GM23338 (cell line): ENCODE results near the gene ARHGAP42. TPM values are rescaled to one million over a fixed set of nuclear protein-coding genes. Genes with fewer than 3 reads are reported as not detected.

ENCODE experiments used
- ATAC-seq: fragments of 200-7000 bp; cut with Tn5 transposase; 3 replicates; pipeline ENCODE4 v1.9.1; 2020
- DNase-seq: peaks from one replicate; pipeline ENCODE4 v3.0.0-alpha.2; 2015; ENCODE audit warnings: low spot score
- H2AFZ ChIP-seq: fragments of 200-600 bp; sonication (generic); 2 replicates; pipeline ENCODE4 v1.8.0; 2016; ENCODE audit warnings: antibody characterized with exemption, mild to moderate bottlenecking, moderate library complexity
- H3F3A ChIP-seq: fragments of 200-600 bp; sonication (generic); replicated peaks from 2 replicates; pipeline ENCODE4 v1.8.0; 2017; ENCODE audit warnings: antibody characterized with exemption, mixed run types, low read depth
- H3K27ac ChIP-seq: fragments of 200-600 bp; sonication (generic); 2 replicates; pipeline ENCODE4 v1.6.1; 2016; ENCODE audit warnings: low read depth
- H3K27me3 ChIP-seq: fragments of 200-600 bp; sonication (generic); 2 replicates; pipeline ENCODE4 v1.8.0; 2016; ENCODE audit warnings: mild to moderate bottlenecking, mixed run types, moderate library complexity; ENCODE audit not compliant: insufficient read depth
- H3K36me3 ChIP-seq: fragments of 200-600 bp; sonication (generic); 2 replicates; pipeline ENCODE4 v1.8.0; 2016; ENCODE audit warnings: mild to moderate bottlenecking; ENCODE audit not compliant: insufficient read depth
- H3K4me1 ChIP-seq: fragments of 200-600 bp; sonication (generic); 2 replicates; pipeline ENCODE4 v1.8.0; 2016; ENCODE audit warnings: mild to moderate bottlenecking, moderate library complexity; ENCODE audit not compliant: insufficient read depth
- H3K4me2 ChIP-seq: fragments of 200-600 bp; sonication (generic); 2 replicates; pipeline ENCODE4 v1.7.1; 2017; ENCODE audit warnings: mixed run types
- H3K4me3 ChIP-seq: fragments of 200-600 bp; sonication (generic); 2 replicates; pipeline ENCODE4 v1.6.1; 2016; ENCODE audit warnings: mixed run types
- H3K79me2 ChIP-seq: fragments of 200-600 bp; sonication (generic); replicated peaks from 2 replicates; pipeline ENCODE4 v1.8.0; 2017; ENCODE audit warnings: mild to moderate bottlenecking; ENCODE audit not compliant: insufficient read depth
- H3K9me2 ChIP-seq: fragments of 200-600 bp; sonication (generic); 2 replicates; pipeline ENCODE4 v1.8.0; 2017; ENCODE audit not compliant: insufficient read depth
- H4K20me1 ChIP-seq: fragments of 200-600 bp; sonication (generic); replicated peaks from 2 replicates; pipeline ENCODE4 v1.8.0; 2017; ENCODE audit warnings: mild to moderate bottlenecking; ENCODE audit not compliant: insufficient read depth
- H3K27ac Mint-ChIP-seq: 2 replicates; pipeline ENCODE4 v1.8.0; 2020; ENCODE audit warnings: inconsistent platforms, mild to moderate bottlenecking, moderate library complexity, mixed read lengths
- H3K27me3 Mint-ChIP-seq: 3 replicates; pipeline ENCODE4 v1.8.0; 2022; ENCODE audit warnings: low read depth, mild to moderate bottlenecking, moderate library complexity, mixed read lengths, inconsistent platforms; ENCODE audit not compliant: insufficient read depth, poor library complexity
- H3K36me3 Mint-ChIP-seq: 3 replicates; pipeline ENCODE4 v1.8.0; 2021; ENCODE audit warnings: low read depth, mild to moderate bottlenecking, inconsistent platforms, moderate library complexity, mixed read lengths
- H3K4me1 Mint-ChIP-seq: 3 replicates; pipeline ENCODE4 v1.8.0; 2020; ENCODE audit warnings: mild to moderate bottlenecking, inconsistent platforms, mixed read lengths
- H3K4me3 Mint-ChIP-seq: 3 replicates; pipeline ENCODE4 v1.8.0; 2021; ENCODE audit warnings: moderate library complexity, mild to moderate bottlenecking, inconsistent platforms, mixed read lengths
- H3K9me3 Mint-ChIP-seq: 3 replicates; pipeline ENCODE4 v1.8.0; 2020; ENCODE audit warnings: moderate library complexity, mild to moderate bottlenecking, inconsistent platforms, mixed read lengths
- CREB1 ChIP-seq: fragments of 250-450 bp; sonication (Bioruptor Pico); IDR thresholded peaks from 2 replicates; pipeline ENCODE4 v1.5.0; 2020; ENCODE audit warnings: low read depth, mild to moderate bottlenecking, moderate library complexity
- EZH2 ChIP-seq: fragments of 200-600 bp; sonication (generic); IDR thresholded peaks from one replicate; pipeline ENCODE4 v1.8.0; 2017; ENCODE audit warnings: antibody characterized with exemption, mild to moderate bottlenecking, low read depth; ENCODE audit not compliant: unreplicated experiment
- EZH2phosphoT487 ChIP-seq: fragments of 200-600 bp; sonication (generic); IDR thresholded peaks from one replicate; pipeline ENCODE4 v1.8.1; 2018; ENCODE audit warnings: antibody characterized with exemption; ENCODE audit not compliant: unreplicated experiment
- JUNB ChIP-seq: IDR thresholded peaks from one replicate; pipeline ENCODE4 v1.6.1; 2016; ENCODE audit warnings: antibody characterized with exemption; ENCODE audit not compliant: unreplicated experiment
- NANOG ChIP-seq: IDR thresholded peaks from 2 replicates; pipeline ENCODE4 v1.6.1; 2016; ENCODE audit warnings: antibody characterized with exemption, borderline replicate concordance
- POLR2AphosphoS5 ChIP-seq: IDR thresholded peaks from 2 replicates; pipeline ENCODE4 v1.6.1; 2016; ENCODE audit warnings: antibody characterized with exemption, low read depth
- REST ChIP-seq: IDR thresholded peaks from one replicate; pipeline ENCODE4 v1.6.1; 2018; ENCODE audit warnings: antibody characterized with exemption; ENCODE audit not compliant: unreplicated experiment
- STAT1 ChIP-seq: IDR thresholded peaks from one replicate; pipeline ENCODE4 v1.6.1; 2016; ENCODE audit warnings: antibody characterized with exemption; ENCODE audit not compliant: unreplicated experiment
- ZNF114 ChIP-seq: fragments of 250-450 bp; sonication (Bioruptor Pico); IDR thresholded peaks from 2 replicates; pipeline ENCODE4 v1.5.0; 2020; ENCODE audit warnings: mild to moderate bottlenecking, moderate library complexity
- ZNF331 ChIP-seq: fragments of 250-450 bp; sonication (Bioruptor Pico); IDR thresholded peaks from 2 replicates; pipeline ENCODE4 v1.5.0; 2020; ENCODE audit warnings: low read depth, mild to moderate bottlenecking, moderate library complexity
- polyA plus RNA-seq: library from polyadenylated mRNA; unstranded; fragments of >200 nt; fragmentation: Nextera tagmentation; extraction: Ambion mirVana; gene quantifications from 2 replicates; pipeline ENCODE4 v1.2.1, GENCODE V29; 2016
- total RNA-seq: library from RNA; depleted of rRNA; stranded (reverse); fragments of >200 nt; shearing (Covaris generic); gene quantifications from 2 replicates; pipeline ENCODE4 v1.2.3, GENCODE V29; 2014
- TF ChIP-seq, protein P1 (sequence below): IDR thresholded peaks from 2 replicates; pipeline ENCODE4 v1.6.1; 2016; ENCODE audit warnings: antibody characterized with exemption
- TF ChIP-seq, protein P2 (sequence below), 2 experiments: fragments of 200-600 bp in 1 of 2; sonication (generic) in 1 of 2; conservative IDR thresholded peaks; 2 replicates each; pipeline versions ENCODE4 v1.5.1 to v1.6.1; 2016 to 2017; ENCODE audit warnings: antibody characterized with exemption in 2 of 2, low read depth in 2 of 2, mild to moderate bottlenecking in 2 of 2, moderate library complexity in 1 of 2
- TF ChIP-seq, protein P3 (sequence below): fragments of 250-450 bp; sonication (Bioruptor Pico); IDR thresholded peaks from 2 replicates; pipeline ENCODE4 v1.5.0; 2020; ENCODE audit warnings: mild to moderate bottlenecking, moderate library complexity

ARHGAP42 gene
- total and polyA plus RNA-seq, 2 experiments from 2014 or later, result 23.7 to 35.7 TPM

DNA sequence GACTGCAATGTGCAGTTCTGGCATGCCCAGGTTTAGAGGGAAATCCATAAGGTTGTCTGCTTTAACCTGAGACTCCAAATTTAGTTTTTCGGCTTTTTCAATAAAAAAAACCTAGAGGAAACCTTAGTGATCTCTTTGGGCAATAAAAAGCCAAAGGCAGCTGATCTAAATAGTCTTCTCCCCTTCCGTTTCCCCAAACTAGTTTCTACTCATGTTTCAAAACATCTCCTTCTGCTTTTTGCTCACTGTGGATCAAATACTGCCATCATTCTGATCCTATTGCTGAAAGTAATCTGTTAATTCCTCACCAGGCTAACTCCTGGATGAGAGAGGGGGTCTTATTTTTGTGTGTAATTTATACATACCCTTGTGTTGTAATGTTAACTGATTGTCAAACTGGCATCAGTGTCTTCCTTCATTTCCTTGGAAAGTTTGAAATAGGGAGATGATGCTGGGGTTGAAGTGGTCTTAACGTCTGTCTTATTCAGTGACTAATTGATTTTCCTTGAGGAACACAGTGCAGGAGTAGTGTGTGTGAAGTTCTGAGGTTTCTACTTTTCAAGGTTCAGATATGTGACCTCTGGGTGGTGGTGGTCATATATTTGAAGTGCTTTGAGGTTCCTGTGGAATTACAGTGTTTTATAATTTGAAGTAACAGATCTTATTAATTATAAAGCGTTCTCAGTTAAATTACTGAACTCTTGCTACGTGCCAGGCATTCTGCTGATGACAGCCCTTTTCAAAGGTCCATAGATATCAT lies 55.0 kb downstream of the ARHGAP42 start:
- H3K79me2 ChIP-seq, result peaks cover 38% of the 10 kb centered on the region
- Mint-ChIP-seq H3K36me3 (peaks cover 14% of the 10 kb centered on the region; the same call in 2 of the 3 replicates), H3K27ac (no peak overlapping the region), H3K4me1 (peaks cover 59% of the 10 kb centered on the region), H3K27me3 (no peaks in the 10 kb centered on the region), H3K9me3 (no peaks in the 10 kb centered on the region; the same call in 2 of the 3 replicates), H3K4me3 (no peak overlapping the region)
- H3K4me1 ChIP-seq, result peaks cover 67% of the 10 kb centered on the region
- no peak overlapping the region for H3K27ac ChIP-seq
- no peaks in the 10 kb centered on the region for H3K27me3 ChIP-seq
- peak overlapping the region; percentile 42 for H3K4me2 ChIP-seq
- H3K36me3 ChIP-seq, result no peaks in the 10 kb centered on the region
- ATAC-seq (no peak), DNase-seq (no peak)
- no peaks in the 10 kb centered on the region for H4K20me1 ChIP-seq
- no peaks in the 10 kb centered on the region for H3F3A ChIP-seq
- no peaks in the 10 kb centered on the region for H3K9me2 ChIP-seq
- no peak overlapping the region for H3K4me3 ChIP-seq
- no peak for TF ChIP-seq CREB1 (CRISPR knock-in tag)
- TF ChIP-seq, protein P1, sequence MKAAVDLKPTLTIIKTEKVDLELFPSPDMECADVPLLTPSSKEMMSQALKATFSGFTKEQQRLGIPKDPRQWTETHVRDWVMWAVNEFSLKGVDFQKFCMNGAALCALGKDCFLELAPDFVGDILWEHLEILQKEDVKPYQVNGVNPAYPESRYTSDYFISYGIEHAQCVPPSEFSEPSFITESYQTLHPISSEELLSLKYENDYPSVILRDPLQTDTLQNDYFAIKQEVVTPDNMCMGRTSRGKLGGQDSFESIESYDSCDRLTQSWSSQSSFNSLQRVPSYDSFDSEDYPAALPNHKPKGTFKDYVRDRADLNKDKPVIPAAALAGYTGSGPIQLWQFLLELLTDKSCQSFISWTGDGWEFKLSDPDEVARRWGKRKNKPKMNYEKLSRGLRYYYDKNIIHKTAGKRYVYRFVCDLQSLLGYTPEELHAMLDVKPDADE, result no peak
- no peak for TF ChIP-seq REST
- no peak for TF ChIP-seq POLR2AphosphoS5
- TF ChIP-seq, protein P2, sequence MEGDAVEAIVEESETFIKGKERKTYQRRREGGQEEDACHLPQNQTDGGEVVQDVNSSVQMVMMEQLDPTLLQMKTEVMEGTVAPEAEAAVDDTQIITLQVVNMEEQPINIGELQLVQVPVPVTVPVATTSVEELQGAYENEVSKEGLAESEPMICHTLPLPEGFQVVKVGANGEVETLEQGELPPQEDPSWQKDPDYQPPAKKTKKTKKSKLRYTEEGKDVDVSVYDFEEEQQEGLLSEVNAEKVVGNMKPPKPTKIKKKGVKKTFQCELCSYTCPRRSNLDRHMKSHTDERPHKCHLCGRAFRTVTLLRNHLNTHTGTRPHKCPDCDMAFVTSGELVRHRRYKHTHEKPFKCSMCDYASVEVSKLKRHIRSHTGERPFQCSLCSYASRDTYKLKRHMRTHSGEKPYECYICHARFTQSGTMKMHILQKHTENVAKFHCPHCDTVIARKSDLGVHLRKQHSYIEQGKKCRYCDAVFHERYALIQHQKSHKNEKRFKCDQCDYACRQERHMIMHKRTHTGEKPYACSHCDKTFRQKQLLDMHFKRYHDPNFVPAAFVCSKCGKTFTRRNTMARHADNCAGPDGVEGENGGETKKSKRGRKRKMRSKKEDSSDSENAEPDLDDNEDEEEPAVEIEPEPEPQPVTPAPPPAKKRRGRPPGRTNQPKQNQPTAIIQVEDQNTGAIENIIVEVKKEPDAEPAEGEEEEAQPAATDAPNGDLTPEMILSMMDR (conservative IDR thresholded peaks at IDR 0.05; ENCODE audit: low read depth in 2 of 2), result no peak
- TF ChIP-seq NANOG, result no peak
- TF ChIP-seq EZH2phosphoT487, result no peak
- TF ChIP-seq ZNF114 (CRISPR knock-in tag), result no peak
- TF ChIP-seq, protein P3, sequence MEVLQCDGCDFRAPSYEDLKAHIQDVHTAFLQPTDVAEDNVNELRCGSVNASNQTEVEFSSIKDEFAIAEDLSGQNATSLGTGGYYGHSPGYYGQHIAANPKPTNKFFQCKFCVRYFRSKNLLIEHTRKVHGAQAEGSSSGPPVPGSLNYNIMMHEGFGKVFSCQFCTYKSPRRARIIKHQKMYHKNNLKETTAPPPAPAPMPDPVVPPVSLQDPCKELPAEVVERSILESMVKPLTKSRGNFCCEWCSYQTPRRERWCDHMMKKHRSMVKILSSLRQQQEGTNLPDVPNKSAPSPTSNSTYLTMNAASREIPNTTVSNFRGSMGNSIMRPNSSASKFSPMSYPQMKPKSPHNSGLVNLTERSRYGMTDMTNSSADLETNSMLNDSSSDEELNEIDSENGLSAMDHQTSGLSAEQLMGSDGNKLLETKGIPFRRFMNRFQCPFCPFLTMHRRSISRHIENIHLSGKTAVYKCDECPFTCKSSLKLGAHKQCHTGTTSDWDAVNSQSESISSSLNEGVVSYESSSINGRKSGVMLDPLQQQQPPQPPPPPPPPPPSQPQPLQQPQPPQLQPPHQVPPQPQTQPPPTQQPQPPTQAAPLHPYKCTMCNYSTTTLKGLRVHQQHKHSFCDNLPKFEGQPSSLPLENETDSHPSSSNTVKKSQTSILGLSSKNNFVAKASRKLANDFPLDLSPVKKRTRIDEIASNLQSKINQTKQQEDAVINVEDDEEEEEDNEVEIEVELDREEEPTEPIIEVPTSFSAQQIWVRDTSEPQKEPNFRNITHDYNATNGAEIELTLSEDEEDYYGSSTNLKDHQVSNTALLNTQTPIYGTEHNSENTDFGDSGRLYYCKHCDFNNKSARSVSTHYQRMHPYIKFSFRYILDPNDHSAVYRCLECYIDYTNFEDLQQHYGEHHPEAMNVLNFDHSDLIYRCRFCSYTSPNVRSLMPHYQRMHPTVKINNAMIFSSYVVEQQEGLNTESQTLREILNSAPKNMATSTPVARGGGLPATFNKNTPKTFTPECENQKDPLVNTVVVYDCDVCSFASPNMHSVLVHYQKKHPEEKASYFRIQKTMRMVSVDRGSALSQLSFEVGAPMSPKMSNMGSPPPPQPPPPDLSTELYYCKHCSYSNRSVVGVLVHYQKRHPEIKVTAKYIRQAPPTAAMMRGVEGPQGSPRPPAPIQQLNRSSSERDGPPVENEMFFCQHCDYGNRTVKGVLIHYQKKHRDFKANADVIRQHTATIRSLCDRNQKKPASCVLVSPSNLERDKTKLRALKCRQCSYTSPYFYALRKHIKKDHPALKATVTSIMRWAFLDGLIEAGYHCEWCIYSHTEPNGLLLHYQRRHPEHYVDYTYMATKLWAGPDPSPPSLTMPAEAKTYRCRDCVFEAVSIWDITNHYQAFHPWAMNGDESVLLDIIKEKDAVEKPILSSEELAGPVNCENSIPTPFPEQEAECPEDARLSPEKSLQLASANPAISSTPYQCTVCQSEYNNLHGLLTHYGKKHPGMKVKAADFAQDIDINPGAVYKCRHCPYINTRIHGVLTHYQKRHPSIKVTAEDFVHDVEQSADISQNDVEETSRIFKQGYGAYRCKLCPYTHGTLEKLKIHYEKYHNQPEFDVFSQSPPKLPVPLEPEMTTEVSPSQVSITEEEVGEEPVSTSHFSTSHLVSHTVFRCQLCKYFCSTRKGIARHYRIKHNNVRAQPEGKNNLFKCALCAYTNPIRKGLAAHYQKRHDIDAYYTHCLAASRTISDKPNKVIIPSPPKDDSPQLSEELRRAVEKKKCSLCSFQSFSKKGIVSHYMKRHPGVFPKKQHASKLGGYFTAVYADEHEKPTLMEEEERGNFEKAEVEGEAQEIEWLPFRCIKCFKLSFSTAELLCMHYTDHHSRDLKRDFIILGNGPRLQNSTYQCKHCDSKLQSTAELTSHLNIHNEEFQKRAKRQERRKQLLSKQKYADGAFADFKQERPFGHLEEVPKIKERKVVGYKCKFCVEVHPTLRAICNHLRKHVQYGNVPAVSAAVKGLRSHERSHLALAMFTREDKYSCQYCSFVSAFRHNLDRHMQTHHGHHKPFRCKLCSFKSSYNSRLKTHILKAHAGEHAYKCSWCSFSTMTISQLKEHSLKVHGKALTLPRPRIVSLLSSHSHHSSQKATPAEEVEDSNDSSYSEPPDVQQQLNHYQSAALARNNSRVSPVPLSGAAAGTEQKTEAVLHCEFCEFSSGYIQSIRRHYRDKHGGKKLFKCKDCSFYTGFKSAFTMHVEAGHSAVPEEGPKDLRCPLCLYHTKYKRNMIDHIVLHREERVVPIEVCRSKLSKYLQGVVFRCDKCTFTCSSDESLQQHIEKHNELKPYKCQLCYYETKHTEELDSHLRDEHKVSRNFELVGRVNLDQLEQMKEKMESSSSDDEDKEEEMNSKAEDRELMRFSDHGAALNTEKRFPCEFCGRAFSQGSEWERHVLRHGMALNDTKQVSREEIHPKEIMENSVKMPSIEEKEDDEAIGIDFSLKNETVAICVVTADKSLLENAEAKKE (CRISPR knock-in tag), result no peak
- TF ChIP-seq JUNB, result no peak
- no peak for TF ChIP-seq EZH2
- no peak for TF ChIP-seq ZNF331 (CRISPR knock-in tag)
- no peak for TF ChIP-seq STAT1
- H2AFZ ChIP-seq, result no peak overlapping the region
